ENCODE results near the gene CUL4A.
A peak's percentile ranks its signal among the peaks of the same experiment; 100 is the strongest.

CUL4A gene

DNA sequence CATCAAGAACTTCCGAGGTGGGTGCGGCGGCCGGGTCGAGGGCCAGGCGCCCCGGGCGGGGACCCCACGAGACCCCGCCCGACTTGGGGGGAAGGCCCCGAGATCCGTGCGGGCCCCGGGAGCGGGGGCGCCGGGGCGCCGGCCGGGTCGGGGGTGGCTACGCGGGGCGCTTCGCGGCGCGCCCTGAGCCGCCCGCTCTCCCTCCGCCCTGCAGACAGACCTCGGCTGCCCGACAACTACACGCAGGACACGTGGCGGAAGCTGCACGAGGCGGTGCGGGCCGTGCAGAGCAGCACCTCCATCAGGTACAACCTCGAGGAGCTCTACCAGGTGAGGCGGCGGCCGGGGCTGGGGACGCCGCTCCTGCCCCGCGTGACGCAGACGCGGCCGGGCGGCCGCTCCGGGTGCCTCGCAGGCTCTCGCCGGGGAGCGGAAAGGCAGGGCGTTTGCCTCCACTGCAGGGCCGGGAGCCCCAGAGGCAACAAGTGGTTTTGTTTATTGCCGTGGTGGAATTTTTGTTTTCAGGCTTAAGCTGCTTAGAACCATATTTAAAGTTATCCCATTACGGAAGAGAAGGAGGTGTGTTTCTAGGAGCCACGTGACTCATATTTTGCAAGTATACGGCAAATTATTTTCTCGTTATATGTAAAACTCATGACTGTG, 477 bp downstream of the CUL4A start:
- H3K27me3 ChIP-seq (ENCODE audit: low read depth, low read length): no peaks in the 10 kb centered on the region
- H3K4me3 ChIP-seq (ENCODE audit: low read length): peak overlapping the region; percentile 84
- TF ChIP-seq, protein P1, sequence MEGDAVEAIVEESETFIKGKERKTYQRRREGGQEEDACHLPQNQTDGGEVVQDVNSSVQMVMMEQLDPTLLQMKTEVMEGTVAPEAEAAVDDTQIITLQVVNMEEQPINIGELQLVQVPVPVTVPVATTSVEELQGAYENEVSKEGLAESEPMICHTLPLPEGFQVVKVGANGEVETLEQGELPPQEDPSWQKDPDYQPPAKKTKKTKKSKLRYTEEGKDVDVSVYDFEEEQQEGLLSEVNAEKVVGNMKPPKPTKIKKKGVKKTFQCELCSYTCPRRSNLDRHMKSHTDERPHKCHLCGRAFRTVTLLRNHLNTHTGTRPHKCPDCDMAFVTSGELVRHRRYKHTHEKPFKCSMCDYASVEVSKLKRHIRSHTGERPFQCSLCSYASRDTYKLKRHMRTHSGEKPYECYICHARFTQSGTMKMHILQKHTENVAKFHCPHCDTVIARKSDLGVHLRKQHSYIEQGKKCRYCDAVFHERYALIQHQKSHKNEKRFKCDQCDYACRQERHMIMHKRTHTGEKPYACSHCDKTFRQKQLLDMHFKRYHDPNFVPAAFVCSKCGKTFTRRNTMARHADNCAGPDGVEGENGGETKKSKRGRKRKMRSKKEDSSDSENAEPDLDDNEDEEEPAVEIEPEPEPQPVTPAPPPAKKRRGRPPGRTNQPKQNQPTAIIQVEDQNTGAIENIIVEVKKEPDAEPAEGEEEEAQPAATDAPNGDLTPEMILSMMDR (IDR thresholded peaks at IDR 0.05; ENCODE audit: low read depth, low read length): no peak
- no peak for TF ChIP-seq EZH2phosphoT487 (IDR thresholded peaks at IDR 0.05; ENCODE audit: low read depth)
- H3K4me2 ChIP-seq (ENCODE audit: low read length): peak overlapping the region; percentile 70
- peaks cover 32% of the 10 kb centered on the region for H3K36me3 ChIP-seq (replicated peaks; ENCODE audit: low read depth, low read length)
- H3K9me3 ChIP-seq (ENCODE audit: insufficient read depth, low read length): no peaks in the 10 kb centered on the region
- H3K27ac ChIP-seq (ENCODE audit: low read length): peak overlapping the region; percentile 61
- no peak overlapping the region; the same call in 1 of the 2 replicates for H2AFZ ChIP-seq (ENCODE audit: low read depth, low read length)
- H3K79me2 ChIP-seq (ENCODE audit: low read length): peaks cover 91% of the 10 kb centered on the region
- H4K20me1 ChIP-seq (ENCODE audit: insufficient read depth, low read length): peaks cover 63% of the 10 kb centered on the region
- H3K4me1 ChIP-seq (ENCODE audit: low read length): peaks cover 24% of the 10 kb centered on the region
- peak overlapping the region; percentile 80 for H3K9ac ChIP-seq (ENCODE audit: low read length)

DNA sequence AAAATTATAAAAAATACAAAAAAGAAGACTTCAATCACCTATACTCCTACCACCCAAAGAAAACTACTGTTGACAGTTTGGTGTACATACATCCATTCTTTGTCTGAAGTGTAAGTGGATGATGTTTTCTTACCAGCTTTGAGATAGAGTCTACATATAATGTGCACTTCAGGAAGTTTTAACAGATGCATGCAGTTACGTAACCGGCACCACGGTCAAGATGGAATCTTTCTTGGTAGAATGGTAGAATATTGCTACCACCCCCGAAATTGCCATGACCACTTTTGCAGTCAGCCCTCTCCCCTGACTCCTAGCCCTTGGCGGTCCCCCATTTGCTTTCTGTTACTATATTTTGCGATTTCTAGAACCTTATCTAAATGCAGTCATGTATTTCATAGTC, 1.4 kb downstream of the CUL4A start:
- peaks cover 24% of the 10 kb centered on the region for H3K4me1 ChIP-seq (ENCODE audit: low read length)
- H3K27me3 ChIP-seq (ENCODE audit: low read depth, low read length): no peaks in the 10 kb centered on the region
- H3K36me3 ChIP-seq (replicated peaks; ENCODE audit: low read depth, low read length): peaks cover 24% of the 10 kb centered on the region
- no peak overlapping the region for H2AFZ ChIP-seq (ENCODE audit: low read depth, low read length)
- no peak overlapping the region for H3K27ac ChIP-seq (ENCODE audit: low read length)
- peaks cover 63% of the 10 kb centered on the region for H4K20me1 ChIP-seq (ENCODE audit: insufficient read depth, low read length)
- H3K79me2 ChIP-seq (ENCODE audit: low read length): peaks cover 91% of the 10 kb centered on the region
- H3K4me2 ChIP-seq (ENCODE audit: low read length): peak overlapping the region; percentile 70
- TF ChIP-seq, protein P1 (IDR thresholded peaks at IDR 0.05; ENCODE audit: low read depth, low read length): no peak
- TF ChIP-seq EZH2phosphoT487 (IDR thresholded peaks at IDR 0.05; ENCODE audit: low read depth): no peak
- H3K4me3 ChIP-seq (ENCODE audit: low read length): peak overlapping the region; percentile 84
- H3K9ac ChIP-seq (ENCODE audit: low read length): peak overlapping the region; percentile 80; the same call in 1 of the 2 replicates
- no peaks in the 10 kb centered on the region for H3K9me3 ChIP-seq (ENCODE audit: insufficient read depth, low read length)

DNA sequence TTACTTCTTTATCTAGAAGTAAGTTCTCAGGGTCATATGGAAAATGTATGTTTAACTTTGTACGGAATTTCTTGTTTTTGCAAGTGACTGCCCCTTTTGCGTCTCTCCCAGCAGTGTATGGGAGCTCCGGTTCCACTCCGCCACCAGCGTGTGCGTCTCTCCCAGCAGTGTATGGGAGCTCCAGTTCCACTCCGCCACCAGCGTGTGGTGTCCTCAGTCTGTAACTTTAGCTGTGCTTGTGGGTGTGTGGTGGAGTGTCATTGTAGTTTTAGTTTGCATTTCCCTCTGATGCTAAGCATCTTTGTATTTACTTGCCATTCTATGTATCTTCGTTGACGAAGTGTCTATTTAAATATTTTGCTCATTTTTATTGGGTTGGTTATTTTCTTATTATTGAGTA, 2.4 kb downstream of the CUL4A start:
- H3K27me3 ChIP-seq (ENCODE audit: low read depth, low read length): no peaks in the 10 kb centered on the region
- H4K20me1 ChIP-seq (ENCODE audit: insufficient read depth, low read length): peaks cover 64% of the 10 kb centered on the region
- H3K9me3 ChIP-seq (ENCODE audit: insufficient read depth, low read length): no peaks in the 10 kb centered on the region
- H3K4me3 ChIP-seq (ENCODE audit: low read length): no peak overlapping the region
- H3K79me2 ChIP-seq (ENCODE audit: low read length): peaks cover 91% of the 10 kb centered on the region
- H2AFZ ChIP-seq (ENCODE audit: low read depth, low read length): no peak overlapping the region
- H3K4me1 ChIP-seq (ENCODE audit: low read length): peaks cover 25% of the 10 kb centered on the region
- no peak overlapping the region for H3K9ac ChIP-seq (ENCODE audit: low read length)
- TF ChIP-seq, protein P1 (IDR thresholded peaks at IDR 0.05; ENCODE audit: low read depth, low read length): 0 out of 2 replicates have a peak, but pooled peaks have one; percentile 5
- no peak for TF ChIP-seq EZH2phosphoT487 (IDR thresholded peaks at IDR 0.05; ENCODE audit: low read depth)
- H3K36me3 ChIP-seq (replicated peaks; ENCODE audit: low read depth, low read length): peaks cover 16% of the 10 kb centered on the region
- no peak overlapping the region for H3K27ac ChIP-seq (ENCODE audit: low read length)
- H3K4me2 ChIP-seq (ENCODE audit: low read length): no peak overlapping the region

DNA sequence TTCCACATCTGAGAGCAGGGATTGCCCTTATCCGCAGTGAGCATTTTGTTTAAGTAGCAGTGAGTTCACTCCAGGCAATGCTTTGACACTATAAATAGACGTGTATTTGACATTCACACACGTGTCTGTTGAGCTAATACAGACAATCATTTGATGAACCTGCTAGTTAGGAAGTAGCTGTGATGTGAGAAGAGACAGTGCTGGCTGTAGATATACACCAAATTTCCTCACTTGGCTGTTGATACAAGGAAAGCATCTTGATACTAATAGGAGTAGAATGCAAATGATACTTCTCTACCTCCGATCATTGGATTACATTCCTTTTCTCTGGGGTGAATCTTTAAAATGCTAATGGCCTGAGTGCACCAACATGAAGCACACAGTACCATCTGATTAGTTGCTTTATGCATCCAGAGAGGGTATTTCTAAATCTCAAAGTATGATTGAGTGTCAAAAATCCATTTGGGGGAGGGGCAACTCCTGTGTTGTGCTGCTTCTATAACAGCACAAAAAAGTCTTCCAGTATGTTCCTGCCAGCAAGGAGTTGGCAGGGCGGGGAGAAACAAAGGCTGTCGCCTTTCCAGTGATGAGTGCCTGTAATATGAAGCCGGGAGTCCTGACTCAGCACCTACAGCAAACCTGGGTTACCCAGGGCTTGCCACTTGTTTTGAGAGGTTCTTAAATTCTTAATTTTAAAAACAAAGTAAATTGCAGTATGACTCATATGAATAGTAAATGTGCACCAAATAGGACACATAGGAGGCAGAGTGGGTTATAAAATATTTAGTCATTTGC, 7.0 kb downstream of the CUL4A start:
- no peak overlapping the region for H3K9ac ChIP-seq (ENCODE audit: low read length)
- peaks cover 79% of the 10 kb centered on the region for H4K20me1 ChIP-seq (ENCODE audit: insufficient read depth, low read length)
- H3K4me1 ChIP-seq (ENCODE audit: low read length): peaks cover 10% of the 10 kb centered on the region
- H2AFZ ChIP-seq (ENCODE audit: low read depth, low read length): no peak overlapping the region
- no peak overlapping the region for H3K27ac ChIP-seq (ENCODE audit: low read length)
- H3K27me3 ChIP-seq (ENCODE audit: low read depth, low read length): no peaks in the 10 kb centered on the region
- no peak overlapping the region for H3K4me3 ChIP-seq (ENCODE audit: low read length)
- H3K79me2 ChIP-seq (ENCODE audit: low read length): peaks cover 100% of the 10 kb centered on the region
- H3K4me2 ChIP-seq (ENCODE audit: low read length): 0 out of 2 replicates have a peak overlapping the region, but pooled peaks have one; percentile 0
- no peak for TF ChIP-seq EZH2phosphoT487 (IDR thresholded peaks at IDR 0.05; ENCODE audit: low read depth)
- TF ChIP-seq, protein P1 (IDR thresholded peaks at IDR 0.05; ENCODE audit: low read depth, low read length): no peak
- no peaks in the 10 kb centered on the region for H3K9me3 ChIP-seq (ENCODE audit: insufficient read depth, low read length)
- peaks cover 34% of the 10 kb centered on the region for H3K36me3 ChIP-seq (replicated peaks; ENCODE audit: low read depth, low read length)

Data from OCI-LY3 (cell line).